DMS53 treated with DMSO at 0.1 percent for 48 hours (cell line): ENCODE results near the gene FCRL6.

ENCODE experiments used
- DNase-seq: peaks from one replicate; lab custom pipeline; 2025; ENCODE audit not compliant: unreplicated experiment; lab: John Stamatoyannopoulos, UW

FCRL6 gene

DNA sequence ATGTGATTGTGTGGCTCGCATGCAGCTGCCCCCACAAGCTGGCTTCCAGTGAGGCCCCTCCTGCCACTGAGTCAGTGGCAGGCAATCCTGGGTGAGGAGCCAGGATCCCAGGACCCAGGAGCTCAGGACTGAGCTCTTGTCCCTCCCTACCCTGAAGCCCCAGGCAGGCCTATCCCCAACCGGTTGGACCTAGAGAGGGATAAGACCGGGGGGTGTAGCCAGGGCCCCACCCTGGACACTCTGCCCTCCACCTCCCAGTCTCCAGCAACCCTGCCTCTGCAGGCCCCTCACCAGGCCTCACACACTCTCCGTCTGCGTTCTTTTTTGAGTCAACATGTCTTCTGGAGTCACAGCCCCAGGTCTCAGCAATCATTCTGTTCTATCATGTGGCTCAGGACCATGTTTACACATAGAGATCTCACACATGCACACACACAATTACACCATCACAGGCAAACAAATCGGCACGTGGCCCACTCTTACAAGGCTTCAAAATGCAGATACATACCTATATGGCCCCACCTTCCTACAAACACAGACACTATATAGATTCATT, 57.7 kb downstream of the FCRL6 start:
- DNase-seq = no peak

DNA sequence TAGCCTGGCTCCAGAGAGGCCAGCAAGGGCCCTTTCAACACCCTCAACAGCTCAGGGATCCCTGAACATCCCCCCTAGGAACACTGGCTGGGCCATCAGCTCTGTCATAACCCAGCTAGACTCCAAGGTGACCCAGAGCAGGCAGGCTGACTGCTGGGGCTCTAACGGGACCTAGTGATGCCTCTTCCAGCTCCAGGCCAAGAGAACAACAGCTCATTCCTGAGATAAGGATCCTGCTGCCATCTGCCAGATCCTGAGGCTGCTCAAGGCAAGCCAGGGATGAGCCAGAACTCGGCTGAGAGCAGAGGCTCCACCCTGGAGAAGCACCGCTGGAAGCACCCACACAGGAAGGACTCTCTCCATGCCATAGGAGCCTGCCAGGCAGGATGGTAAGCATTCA, 58.3 kb downstream of the FCRL6 start:
- DNase-seq = no peak

DNA sequence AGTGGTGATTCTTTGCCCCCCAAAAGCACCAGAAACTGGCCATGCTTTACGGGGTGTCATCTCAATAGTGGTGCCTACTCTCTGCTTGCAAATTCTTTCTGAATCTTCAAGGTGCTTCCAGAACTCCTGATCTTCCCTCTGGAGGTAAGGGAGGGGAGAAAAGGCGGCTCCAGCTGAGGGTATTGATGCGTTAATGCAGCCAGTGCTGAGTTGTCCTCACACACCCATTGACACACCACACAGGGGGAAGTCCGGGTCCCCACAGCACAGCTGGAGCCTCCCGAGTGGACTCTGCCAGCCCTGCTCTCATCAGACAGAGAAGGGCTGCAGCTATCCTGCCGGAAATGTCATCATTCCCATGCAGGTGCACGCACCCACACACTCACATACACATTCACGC, 59.1 kb downstream of the FCRL6 start:
- DNase-seq = no peak

- DNase-seq = no peak
Measured at GRCh38 chr1:159862031-159862430, 59.9 kb downstream of the FCRL6 start.

- no peak for DNase-seq
Measured at GRCh38 chr1:159862557-159862956, 60.4 kb downstream of the FCRL6 start, which contains the start of gene VSIG8. VSIG8 (minus strand) TSS chr1:159862657; CDS start chr1:159862521, 136 bp downstream.

DNA sequence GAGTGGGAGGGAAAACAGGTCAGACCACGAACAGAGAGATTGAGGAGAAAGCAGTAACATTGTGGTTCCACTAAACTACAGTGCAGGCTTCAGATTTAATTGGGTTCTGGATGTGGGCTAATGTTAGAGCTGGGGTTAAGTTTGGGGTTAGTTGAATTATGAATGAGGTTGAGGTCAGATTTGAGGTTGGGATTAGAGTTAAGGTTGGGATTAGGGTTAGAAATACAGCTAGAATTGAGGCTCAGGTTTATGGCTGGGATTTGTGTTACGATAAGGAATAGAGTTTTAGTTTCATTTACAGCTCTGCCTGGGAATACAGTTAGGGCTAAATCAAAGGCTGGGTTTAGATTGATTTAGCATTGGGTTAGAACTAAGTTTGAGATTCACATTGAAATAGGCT, 62.1 kb downstream of the FCRL6 start:
- no peak for DNase-seq
